ENCODE data around the gene TMEM45A. TPM values are rescaled to one million over a fixed set of nuclear protein-coding genes. Genes with fewer than 3 reads are reported as not detected.

The TMEM45A gene
- total RNA-seq, 1 donor, result 0.81 TPM

GRCh38 chr3:100606894-100607512 lies 114.6 kb downstream of the TMEM45A start:
- DNase-seq (ENCODE audit: low read depth in 2 of 3, low spot score in 2 of 3), result no peak

GRCh38 chr3:100609305-100609704 lies 116.9 kb downstream of the TMEM45A start, which contains the start of gene ADGRG7:
TSS of gene ADGRG7 (plus strand) at chr3:100609601. CDS start at chr3:100609857, 256 bp downstream.
- no peak for DNase-seq (ENCODE audit: low read depth in 2 of 3, low spot score in 2 of 3)

DNA sequence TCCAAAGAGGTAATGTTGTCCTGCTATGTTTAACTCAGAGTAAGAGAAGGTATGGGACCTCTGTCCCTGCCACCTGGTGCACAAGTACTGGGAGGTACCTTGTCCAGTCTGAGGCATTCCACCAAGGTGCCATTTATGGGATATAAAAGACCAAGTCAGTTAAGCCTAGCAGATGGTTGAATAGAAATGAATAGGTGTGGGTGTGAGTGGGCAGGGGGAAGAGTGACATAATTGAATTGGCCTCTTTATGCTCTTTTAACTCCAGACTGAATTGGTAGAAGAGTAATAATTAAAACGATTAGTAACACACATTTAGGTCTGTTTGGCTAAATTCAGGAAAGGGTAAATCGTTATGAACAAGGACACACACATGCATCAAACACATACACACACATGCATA lies 117.5 kb downstream of the TMEM45A start:
- no peak for DNase-seq (ENCODE audit: low read depth in 2 of 3, low spot score in 2 of 3)

- DNase-seq (ENCODE audit: low read depth in 2 of 3, low spot score in 2 of 3), result no peak
These were observed 118.8 kb downstream of the TMEM45A start for GRCh38 chr3:100611221-100611620.

- DNase-seq (ENCODE audit: low read depth in 2 of 3, low spot score in 2 of 3), result no peak
These were observed 121.4 kb downstream of the TMEM45A start for GRCh38 chr3:100613721-100614390.

GRCh38 chr3:100614941-100615340 lies 122.5 kb downstream of the TMEM45A start:
- no peak for DNase-seq (ENCODE audit: low read depth in 2 of 3, low spot score in 2 of 3)

GRCh38 chr3:100615684-100616083 lies 123.3 kb downstream of the TMEM45A start:
- DNase-seq (ENCODE audit: low read depth in 2 of 3, low spot score in 2 of 3), result no peak

DNA sequence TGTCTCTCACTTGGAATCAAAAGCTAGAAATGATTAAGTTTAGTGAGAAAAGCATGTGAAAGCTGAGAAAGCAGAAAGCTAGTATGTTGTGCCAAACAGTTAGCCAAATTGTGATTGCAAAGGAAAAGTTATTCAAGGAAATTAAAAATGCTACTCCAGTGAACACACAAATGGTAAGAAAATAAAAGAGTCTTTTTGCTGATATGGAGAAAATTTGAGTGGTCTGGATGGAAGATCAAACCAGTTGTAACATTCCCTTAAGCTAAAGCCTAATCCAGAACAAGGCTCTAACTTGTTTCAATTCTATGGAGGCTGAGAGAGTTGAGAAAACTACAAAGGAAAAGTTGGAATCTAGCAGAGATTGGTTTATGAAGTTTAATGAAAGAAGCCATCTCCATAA lies 128.8 kb downstream of the TMEM45A start:
- no peak for DNase-seq (ENCODE audit: low read depth in 2 of 3, low spot score in 2 of 3)

Other genes starting within 250 kb of the TMEM45A start
- gene TBC1D23, start 231.6 kb upstream of the TMEM45A start, total RNA-seq, result 12.7 TPM
- gene NIT2, start 157.9 kb upstream of the TMEM45A start, total RNA-seq, result 14.5 TPM
- gene TOMM70, start 91.5 kb upstream of the TMEM45A start, total RNA-seq, result 16.2 TPM
- 1.6 TPM for gene LNP1, start 91.1 kb upstream of the TMEM45A start, total RNA-seq
- gene ADGRG7, start 117.0 kb downstream of the TMEM45A start, total RNA-seq, result not detected
- 41.7 TPM for gene TFG, start 216.9 kb downstream of the TMEM45A start, total RNA-seq

Measured in hematopoietic multipotent progenitor cell (in vitro differentiated cells).